Epithelial cell of proximal tubule (primary cell): Measurements from ENCODE around the gene ATAD1. TPM values are rescaled to one million over a fixed set of nuclear protein-coding genes. Genes with fewer than 3 reads are reported as not detected.
A peak's percentile ranks its signal among the peaks of the same experiment; 100 is the strongest.
"Not testable (repeated sequence)": the region's sequence is repeated elsewhere in the genome, so short reads cannot be mapped to it uniquely, and the experiment has no call there.

Experiments
- DNase-seq: peaks from one replicate; pipeline ENCODE4 v3.0.0-alpha.2; 2011; ENCODE audit warnings: low read depth
- H3K4me3 ChIP-seq: 2 replicates; pipeline ENCODE4 v1.5.1; 2011; ENCODE audit warnings: low read depth, mild to moderate bottlenecking, low read length
- total RNA-seq: library from RNA; depleted of rRNA; stranded (reverse); fragments of >200 nt; gene quantifications from 2 replicates; pipeline ENCODE4 v1.2.3, GENCODE V29; 2015
- TF ChIP-seq, protein P1 (sequence below): conservative IDR thresholded peaks from 2 replicates; pipeline ENCODE4 v1.5.1; 2012; ENCODE audit warnings: low read depth, mild to moderate bottlenecking, low read length

ATAD1 gene
- total RNA-seq, 1 donor from 2014 or later = 24.8 TPM

DNA sequence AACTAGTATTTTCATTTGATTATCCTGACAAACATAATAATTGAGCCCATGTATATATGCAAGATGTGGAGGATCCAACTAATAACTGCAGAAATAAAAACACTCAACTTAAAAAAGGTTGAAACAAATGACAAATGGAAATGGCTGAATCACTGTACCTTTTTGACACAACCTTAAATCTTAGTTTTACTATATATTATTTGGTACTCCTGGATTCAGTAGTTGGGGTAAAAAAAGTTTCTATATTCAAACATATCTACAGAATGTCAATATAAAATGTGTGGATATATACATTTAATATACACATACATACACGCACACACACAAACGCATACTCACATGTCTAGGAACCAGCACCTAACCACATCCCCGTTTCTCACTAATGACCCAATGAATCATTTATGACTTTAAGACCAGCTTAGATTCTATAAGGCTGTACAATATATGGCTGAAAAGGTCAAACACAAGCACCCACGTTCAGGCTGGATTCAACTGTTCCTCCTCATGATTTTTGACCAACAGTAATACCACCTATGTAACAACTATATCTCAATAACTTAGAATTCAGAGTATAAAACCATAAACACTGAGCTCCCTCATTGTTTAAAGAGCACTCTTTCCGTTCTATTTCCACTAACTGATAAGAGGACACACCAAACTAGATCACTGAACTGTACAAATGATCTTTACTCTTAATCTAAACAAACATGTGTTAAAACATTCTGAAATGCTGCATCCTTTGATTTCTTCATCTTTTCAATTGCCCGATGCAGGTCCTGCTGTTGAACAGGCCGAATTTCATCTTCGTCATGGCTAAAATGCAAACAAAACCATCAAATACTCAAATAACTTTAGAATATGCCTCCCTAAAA, 63.8 kb downstream of the ATAD1 start:
- DNase-seq = no peak
- TF ChIP-seq, protein P1, sequence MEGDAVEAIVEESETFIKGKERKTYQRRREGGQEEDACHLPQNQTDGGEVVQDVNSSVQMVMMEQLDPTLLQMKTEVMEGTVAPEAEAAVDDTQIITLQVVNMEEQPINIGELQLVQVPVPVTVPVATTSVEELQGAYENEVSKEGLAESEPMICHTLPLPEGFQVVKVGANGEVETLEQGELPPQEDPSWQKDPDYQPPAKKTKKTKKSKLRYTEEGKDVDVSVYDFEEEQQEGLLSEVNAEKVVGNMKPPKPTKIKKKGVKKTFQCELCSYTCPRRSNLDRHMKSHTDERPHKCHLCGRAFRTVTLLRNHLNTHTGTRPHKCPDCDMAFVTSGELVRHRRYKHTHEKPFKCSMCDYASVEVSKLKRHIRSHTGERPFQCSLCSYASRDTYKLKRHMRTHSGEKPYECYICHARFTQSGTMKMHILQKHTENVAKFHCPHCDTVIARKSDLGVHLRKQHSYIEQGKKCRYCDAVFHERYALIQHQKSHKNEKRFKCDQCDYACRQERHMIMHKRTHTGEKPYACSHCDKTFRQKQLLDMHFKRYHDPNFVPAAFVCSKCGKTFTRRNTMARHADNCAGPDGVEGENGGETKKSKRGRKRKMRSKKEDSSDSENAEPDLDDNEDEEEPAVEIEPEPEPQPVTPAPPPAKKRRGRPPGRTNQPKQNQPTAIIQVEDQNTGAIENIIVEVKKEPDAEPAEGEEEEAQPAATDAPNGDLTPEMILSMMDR = no peak
- H3K4me3 ChIP-seq = no peak overlapping the region

DNA sequence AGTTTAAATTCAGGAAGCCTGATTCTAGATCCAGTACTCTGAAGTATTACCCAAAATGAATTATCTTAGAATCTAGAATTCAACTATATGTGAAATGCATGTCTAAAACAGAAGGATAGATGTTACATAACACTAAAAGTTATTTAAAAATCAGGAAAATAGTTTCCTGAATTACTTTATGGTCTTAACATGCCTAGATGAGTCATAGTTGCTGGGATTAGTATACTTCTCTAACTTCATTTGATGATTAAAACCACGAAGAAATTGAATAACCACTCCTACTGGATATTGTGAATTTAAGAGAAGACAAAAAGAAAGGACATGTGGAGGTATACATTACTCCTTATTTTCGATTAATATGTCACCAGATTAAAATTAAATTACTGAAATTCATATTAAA, 65.5 kb downstream of the ATAD1 start:
- TF ChIP-seq, protein P1 = no peak
- DNase-seq = no peak
- no peak overlapping the region for H3K4me3 ChIP-seq

DNA sequence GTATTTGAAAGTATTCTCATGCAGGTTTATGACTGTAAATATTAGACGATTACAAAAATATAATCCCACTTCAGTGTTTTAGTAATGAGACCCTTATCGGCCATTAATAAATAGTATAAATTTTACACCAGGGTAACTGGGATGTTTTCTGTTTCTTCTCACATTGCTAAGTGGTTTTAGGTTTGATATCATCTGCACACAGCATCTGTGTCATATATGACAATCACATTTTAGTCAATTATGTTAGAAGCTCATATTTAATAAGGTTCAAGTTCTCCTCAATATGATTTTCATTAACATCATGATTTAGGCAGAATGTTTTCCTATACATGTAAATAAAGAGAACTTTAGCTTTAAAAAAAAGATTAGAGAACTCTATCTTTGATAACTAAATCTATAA, 66.8 kb downstream of the ATAD1 start:
- TF ChIP-seq, protein P1 = no peak
- no peak overlapping the region for H3K4me3 ChIP-seq
- DNase-seq = no peak

DNA sequence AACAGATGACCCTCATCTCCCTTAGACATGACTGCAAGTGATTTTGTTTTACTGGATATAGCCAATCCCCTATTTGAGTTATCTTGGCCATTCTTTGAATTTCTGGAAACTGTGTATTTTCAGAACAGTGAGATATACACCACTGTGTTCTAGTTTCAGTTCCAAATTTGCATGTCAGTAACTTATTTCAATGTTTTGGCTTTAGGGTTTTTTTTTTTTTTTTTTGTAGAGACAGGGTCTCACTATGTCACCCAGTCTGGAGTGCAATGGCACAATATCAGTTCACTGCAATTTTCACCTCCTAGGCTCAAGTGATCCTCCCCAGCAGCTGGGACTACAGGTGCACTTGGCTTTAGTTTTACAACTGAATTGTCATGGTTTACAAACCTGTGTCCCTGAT, 67.2 kb downstream of the ATAD1 start:
- TF ChIP-seq, protein P1 = no peak
- no peak for DNase-seq
- no peak overlapping the region for H3K4me3 ChIP-seq

DNA sequence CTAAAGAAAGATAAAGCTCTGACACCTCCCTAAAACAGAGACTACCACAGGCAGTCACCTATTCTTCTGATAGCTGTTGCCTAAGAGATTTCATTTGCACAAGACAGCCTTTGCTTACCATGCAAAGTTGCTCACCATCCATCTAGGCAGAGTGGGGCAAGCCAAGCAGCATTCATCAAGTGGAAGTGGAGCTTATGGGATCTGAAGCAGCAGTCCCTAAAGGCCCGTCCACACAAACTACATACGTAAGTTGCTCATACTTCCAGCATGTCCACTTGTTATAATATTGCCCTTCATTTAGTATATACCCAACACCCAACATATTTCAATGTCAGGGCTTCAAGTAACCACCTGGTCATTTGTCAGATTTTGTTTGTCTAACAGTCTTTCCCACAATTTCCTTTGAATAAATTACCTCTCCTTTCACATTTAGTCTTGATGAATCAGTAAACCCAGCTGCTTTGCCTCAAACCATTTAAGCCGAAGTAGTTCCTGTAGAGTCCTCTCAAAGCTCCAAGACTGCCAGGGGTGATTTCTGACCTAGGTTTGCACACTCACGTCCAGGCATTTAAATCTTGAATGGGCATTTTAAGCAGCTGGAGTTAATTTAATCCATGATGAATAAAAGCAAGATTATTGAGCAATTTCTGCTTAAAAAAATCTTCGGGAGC, 67.9 kb downstream of the ATAD1 start:
- TF ChIP-seq, protein P1 = no peak
- DNase-seq = peak; percentile 48
- H3K4me3 ChIP-seq = no peak overlapping the region

DNA sequence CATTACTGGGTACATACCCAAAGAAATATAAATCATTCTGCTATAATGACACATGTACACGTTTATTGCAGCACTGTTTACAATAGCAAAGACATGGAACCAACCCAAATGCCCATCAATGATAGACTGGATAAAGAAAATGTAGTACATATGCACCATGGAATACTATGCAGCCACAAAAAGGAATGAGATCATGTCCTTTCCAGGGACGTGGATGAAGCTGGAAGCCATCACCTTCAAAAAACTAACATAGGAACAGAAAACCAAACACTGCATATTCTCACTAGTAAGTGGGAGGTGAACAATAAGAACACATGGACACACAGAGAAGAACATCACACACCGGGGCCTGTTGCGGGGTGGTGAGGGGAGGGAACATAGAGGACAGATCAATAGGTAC, 69.8 kb downstream of the ATAD1 start:
- not testable (repeated sequence) for DNase-seq, H3K4me3 ChIP-seq

DNA sequence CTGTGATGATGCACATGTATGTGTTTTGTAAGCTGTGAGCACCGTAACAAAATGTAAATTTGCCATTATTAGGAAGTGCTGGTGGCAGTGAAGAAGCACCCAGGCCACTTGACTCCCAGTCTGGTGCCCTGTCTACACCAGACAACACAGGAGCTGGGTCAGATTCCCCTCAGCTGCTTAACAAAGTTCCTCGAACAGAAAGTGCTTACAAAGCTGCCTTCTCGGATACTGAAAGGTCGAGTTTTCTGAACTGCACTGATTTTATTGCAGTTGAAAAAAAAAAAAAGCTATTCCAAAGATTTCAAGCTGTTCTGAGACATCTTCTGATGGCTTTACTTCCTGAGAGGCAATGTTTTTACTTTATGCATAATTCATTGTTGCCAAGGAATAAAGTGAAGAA, 71.1 kb downstream of the ATAD1 start:
- DNase-seq = no peak
- H3K4me3 ChIP-seq = no peak overlapping the region
- TF ChIP-seq, protein P1 = no peak
